Measurements from ENCODE around the gene PCDHGA7.

DNA sequence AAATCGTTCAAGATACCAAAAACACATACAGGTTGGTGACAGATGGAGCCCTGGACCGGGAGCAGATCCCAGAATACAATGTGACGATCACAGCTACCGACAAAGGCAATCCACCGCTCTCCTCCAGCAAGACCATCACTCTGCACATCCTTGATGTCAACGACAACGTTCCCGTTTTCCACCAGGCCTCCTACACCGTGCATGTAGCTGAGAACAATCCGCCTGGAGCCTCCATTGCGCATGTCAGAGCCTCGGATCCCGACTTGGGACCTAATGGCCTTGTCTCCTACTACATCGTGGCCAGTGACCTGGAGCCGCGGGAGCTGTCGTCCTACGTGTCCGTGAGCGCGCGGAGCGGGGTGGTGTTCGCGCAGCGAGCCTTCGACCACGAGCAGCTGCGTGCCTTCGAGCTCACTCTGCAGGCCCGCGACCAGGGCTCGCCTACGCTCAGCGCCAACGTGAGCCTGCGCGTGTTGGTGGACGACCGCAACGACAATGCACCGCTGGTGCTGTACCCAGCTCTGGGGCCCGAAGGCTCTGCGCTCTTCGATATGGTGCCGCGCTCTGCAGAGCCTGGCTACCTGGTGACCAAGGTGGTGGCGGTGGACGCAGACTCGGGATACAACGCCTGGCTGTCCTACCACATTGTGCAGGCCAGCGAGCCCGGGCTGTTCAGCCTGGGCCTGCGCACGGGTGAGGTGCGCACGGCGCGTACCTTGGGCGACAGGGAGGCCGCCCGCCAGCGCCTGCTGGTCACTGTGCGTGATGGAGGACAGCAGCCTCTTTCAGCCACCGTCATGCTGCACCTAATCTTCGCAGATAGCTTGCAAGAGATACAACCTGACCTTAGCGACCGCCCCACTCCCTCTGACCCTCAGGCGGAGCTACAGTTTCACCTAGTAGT, 10.7 kb upstream of the PCDHGA7 start:
- TF ChIP-seq, protein P1, sequence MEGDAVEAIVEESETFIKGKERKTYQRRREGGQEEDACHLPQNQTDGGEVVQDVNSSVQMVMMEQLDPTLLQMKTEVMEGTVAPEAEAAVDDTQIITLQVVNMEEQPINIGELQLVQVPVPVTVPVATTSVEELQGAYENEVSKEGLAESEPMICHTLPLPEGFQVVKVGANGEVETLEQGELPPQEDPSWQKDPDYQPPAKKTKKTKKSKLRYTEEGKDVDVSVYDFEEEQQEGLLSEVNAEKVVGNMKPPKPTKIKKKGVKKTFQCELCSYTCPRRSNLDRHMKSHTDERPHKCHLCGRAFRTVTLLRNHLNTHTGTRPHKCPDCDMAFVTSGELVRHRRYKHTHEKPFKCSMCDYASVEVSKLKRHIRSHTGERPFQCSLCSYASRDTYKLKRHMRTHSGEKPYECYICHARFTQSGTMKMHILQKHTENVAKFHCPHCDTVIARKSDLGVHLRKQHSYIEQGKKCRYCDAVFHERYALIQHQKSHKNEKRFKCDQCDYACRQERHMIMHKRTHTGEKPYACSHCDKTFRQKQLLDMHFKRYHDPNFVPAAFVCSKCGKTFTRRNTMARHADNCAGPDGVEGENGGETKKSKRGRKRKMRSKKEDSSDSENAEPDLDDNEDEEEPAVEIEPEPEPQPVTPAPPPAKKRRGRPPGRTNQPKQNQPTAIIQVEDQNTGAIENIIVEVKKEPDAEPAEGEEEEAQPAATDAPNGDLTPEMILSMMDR (IDR thresholded peaks at IDR 0.05) = no peak
- TF ChIP-seq EZH2 (IDR thresholded peaks at IDR 0.05) (no peak), EZH2phosphoT487 (IDR thresholded peaks at IDR 0.05) (no peak)
